HEK293T (cell line): ENCODE results near the gene CCDC14.
"Not testable (repeated sequence)": the region's sequence is repeated elsewhere in the genome, so short reads cannot be mapped to it uniquely, and the experiment has no call there.

Experiments used
- BHLHE40 ChIP-seq: fragments of 450-650 bp; IDR thresholded peaks from 2 replicates; pipeline ENCODE4 v1.6.1; 2016; ENCODE audit warnings: mild to moderate bottlenecking, moderate library complexity, borderline replicate concordance
- ELF4 ChIP-seq: fragments of 450-650 bp; IDR thresholded peaks from 2 replicates; pipeline ENCODE4 v1.6.1; 2017; ENCODE audit warnings: antibody characterized with exemption
- FOXA1 ChIP-seq: fragments of 450-650 bp; IDR thresholded peaks from 2 replicates; pipeline ENCODE4 v1.6.1; 2016; ENCODE audit warnings: mild to moderate bottlenecking
- FOXM1 ChIP-seq: fragments of 450-650 bp; IDR thresholded peaks from 2 replicates; pipeline ENCODE4 v1.6.1; 2017; ENCODE audit warnings: mild to moderate bottlenecking, borderline replicate concordance
- HDGF ChIP-seq: fragments of 450-650 bp; IDR thresholded peaks from 2 replicates; pipeline ENCODE4 v1.6.1; 2017; ENCODE audit warnings: antibody characterized with exemption, borderline replicate concordance
- LEF1 ChIP-seq: fragments of 450-650 bp; IDR thresholded peaks from 2 replicates; pipeline ENCODE4 v1.6.1; 2017; ENCODE audit warnings: mild to moderate bottlenecking, borderline replicate concordance
- SP1 ChIP-seq: fragments of 450-650 bp; IDR thresholded peaks from 2 replicates; pipeline ENCODE4 v1.6.1; 2017
- SUZ12 ChIP-seq: fragments of 450-650 bp; IDR thresholded peaks from 2 replicates; pipeline ENCODE4 v1.6.1; 2016; ENCODE audit warnings: mild to moderate bottlenecking

- not testable (repeated sequence) for TF ChIP-seq SUZ12, FOXM1, SP1, BHLHE40, HDGF, LEF1, FOXA1, ELF4
Measured at GRCh38 chr3:123981317-123981716, 20.3 kb upstream of the CCDC14 start.
